Left ventricle myocardium inferior (tissue), 1 donor: ENCODE results near the gene GABRR1. TPM values are rescaled to one million over a fixed set of nuclear protein-coding genes. Genes with fewer than 3 reads are reported as not detected.

Source experiments
- DNase-seq: peaks from one replicate; pipeline ENCODE4 v3.0.0-alpha.2; 2020
- H3K27ac ChIP-seq: fragments of 200-600 bp; replicated peaks from 2 replicates; pipeline ENCODE4 v1.8.0; 2021
- H3K27me3 ChIP-seq: fragments of 200-600 bp; 2 replicates; pipeline ENCODE4 v1.8.0; 2021; ENCODE audit warnings: low read depth
- H3K36me3 ChIP-seq: fragments of 200-600 bp; 2 replicates; pipeline ENCODE4 v1.8.0; 2021
- H3K4me1 ChIP-seq: fragments of 200-600 bp; 2 replicates; pipeline ENCODE4 v1.8.0; 2021
- H3K4me3 ChIP-seq: fragments of 200-600 bp; 2 replicates; pipeline ENCODE4 v1.8.0; 2021; ENCODE audit warnings: mild to moderate bottlenecking, moderate library complexity
- H3K9me3 ChIP-seq: fragments of 200-600 bp; replicated peaks from 2 replicates; pipeline ENCODE4 v1.8.0; 2021
- CTCF ChIP-seq: fragments of 200-600 bp; IDR thresholded peaks from 2 replicates; pipeline ENCODE4 v1.8.0; 2021; ENCODE audit warnings: antibody characterized with exemption, mild to moderate bottlenecking, borderline replicate concordance
- intact Hi-C: fragments of 100-400 bp; cut with micrococcal nuclease; formaldehyde crosslinking; loops from one replicate; pipeline ENCODE4 v1.11.0; 2022
- total RNA-seq: library from RNA; stranded (reverse); fragmentation: NEBNext Ultra II Directional; extraction: Animal tissue kit (Norgen Biotek cat#: 25700); gene quantifications from one replicate; pipeline ENCODE4 v1.2.1, GENCODE V29; 2021
- donor health status: DM: no; HTN: yes; CAD: no; lungs with severe emphysema.

The GABRR1 gene
- total RNA-seq, 1 donor from 2014 or later, result not detected

GRCh38 chr6:89257781-89258180 is 40.6 kb upstream of the GABRR1 start:
- Histone ChIP-seq H3K36me3 (no peaks in the 10 kb centered on the region), H3K4me1 (no peaks in the 10 kb centered on the region), H3K27me3 (no peaks in the 10 kb centered on the region), H3K27ac (no peak overlapping the region), H3K4me3 (no peak overlapping the region), H3K9me3 (no peaks in the 10 kb centered on the region)
- DNase-seq, result no peak
- TF ChIP-seq CTCF, result no peak
- intact Hi-C loops, result no loop called here

- no peaks in the 10 kb centered on the region for H3K27me3 ChIP-seq
- H3K9me3 ChIP-seq, result no peaks in the 10 kb centered on the region
- H3K4me1 ChIP-seq, result no peaks in the 10 kb centered on the region
- no peak overlapping the region for H3K27ac ChIP-seq
- intact Hi-C loops, result no loop called here
- no peak for DNase-seq
- TF ChIP-seq CTCF, result no peak
- no peaks in the 10 kb centered on the region for H3K36me3 ChIP-seq
- no peak overlapping the region for H3K4me3 ChIP-seq
These were observed 40.2 kb upstream of the GABRR1 start for GRCh38 chr6:89257346-89257745.

- Histone ChIP-seq H3K27ac (no peak overlapping the region), H3K4me3 (no peak overlapping the region), H3K36me3 (no peaks in the 10 kb centered on the region), H3K27me3 (no peaks in the 10 kb centered on the region), H3K4me1 (no peaks in the 10 kb centered on the region), H3K9me3 (no peaks in the 10 kb centered on the region)
- TF ChIP-seq CTCF, result no peak
- DNase-seq, result no peak
- intact Hi-C loops, result no loop called here
These were observed 38.3 kb upstream of the GABRR1 start for GRCh38 chr6:89255417-89255816.

GRCh38 chr6:89254569-89254968 is 37.4 kb upstream of the GABRR1 start:
- Histone ChIP-seq H3K4me1 (no peaks in the 10 kb centered on the region), H3K4me3 (no peak overlapping the region), H3K27me3 (no peaks in the 10 kb centered on the region), H3K36me3 (no peaks in the 10 kb centered on the region), H3K27ac (no peak overlapping the region), H3K9me3 (no peaks in the 10 kb centered on the region)
- no peak for DNase-seq
- intact Hi-C loops, result no loop called here
- no peak for TF ChIP-seq CTCF

- Histone ChIP-seq H3K4me1 (no peaks in the 10 kb centered on the region), H3K27ac (no peak overlapping the region), H3K4me3 (no peak overlapping the region), H3K9me3 (no peaks in the 10 kb centered on the region), H3K27me3 (no peaks in the 10 kb centered on the region), H3K36me3 (no peaks in the 10 kb centered on the region)
- no peak for DNase-seq
- intact Hi-C loops, result no loop called here
- no peak for TF ChIP-seq CTCF
These were observed 35.7 kb upstream of the GABRR1 start for GRCh38 chr6:89252907-89253306.

GRCh38 chr6:89251976-89252375 is 34.8 kb upstream of the GABRR1 start:
- Histone ChIP-seq H3K27me3 (no peaks in the 10 kb centered on the region), H3K9me3 (no peaks in the 10 kb centered on the region), H3K27ac (no peak overlapping the region), H3K4me1 (no peaks in the 10 kb centered on the region), H3K36me3 (no peaks in the 10 kb centered on the region), H3K4me3 (no peak overlapping the region)
- intact Hi-C loops, result no loop called here
- no peak for TF ChIP-seq CTCF
- no peak for DNase-seq
